PC-3 (cell line): Measurements from ENCODE around the gene COL27A1. TPM values are rescaled to one million over a fixed set of nuclear protein-coding genes. Genes with fewer than 3 reads are reported as not detected.

Experiments
- ATAC-seq: fragments of 200-7000 bp; cut with Tn5 transposase; 2 replicates; pipeline ENCODE4 v1.9.1; 2020; ENCODE audit warnings: mild to moderate bottlenecking, moderate library complexity
- BruUV-seq: library from RNA; stranded (reverse); fragments of 400-500 nt; replicated peaks from 2 replicates; lab custom pipeline; 2021; lab: Mats Ljungman, UMichigan
- CTCF ChIA-PET: fragments of 300-600 bp; sonication (Branson Sonifier 250); formaldehyde crosslinking; loops from one replicate; lab custom pipeline; 2022; ENCODE audit warnings: antibody characterized with exemption; lab: Charles Lee
- POLR2A ChIA-PET: fragments of 300-600 bp; sonication (Branson Sonifier 250); formaldehyde crosslinking; loops from one replicate; lab custom pipeline; 2022; ENCODE audit warnings: antibody characterized with exemption; ENCODE audit not compliant: unreplicated experiment; lab: Charles Lee
- DNase-seq: peaks from one replicate; pipeline ENCODE4 v3.0.0-alpha.2; 2015
- H2AFZ ChIP-seq: fragments of 300-600 bp; sonication (generic); 2 replicates; pipeline ENCODE4 v1.6.0; 2016; ENCODE audit warnings: antibody characterized with exemption, low read length
- H3F3A ChIP-seq: fragments of 300-600 bp; sonication (generic); one replicate; pipeline ENCODE4 v1.6.0; 2017; ENCODE audit warnings: antibody characterized with exemption, low read length, control low read depth, mild to moderate bottlenecking; ENCODE audit not compliant: unreplicated experiment
- H3K27ac ChIP-seq: fragments of 300-600 bp; sonication (generic); 2 replicates; pipeline ENCODE4 v1.5.1; 2016; ENCODE audit warnings: mild to moderate bottlenecking, low read length
- H3K27me3 ChIP-seq: fragments of 300-600 bp; sonication (generic); 2 replicates; pipeline ENCODE4 v1.6.1; 2016; ENCODE audit warnings: low read length, mixed read lengths
- H3K36me3 ChIP-seq: fragments of 300-600 bp; sonication (generic); 2 replicates; pipeline ENCODE4 v1.6.1; 2016; ENCODE audit warnings: low read depth, mixed run types, low read length, mixed read lengths
- H3K4me1 ChIP-seq: fragments of 300-600 bp; sonication (generic); 2 replicates; pipeline ENCODE4 v1.5.1; 2016; ENCODE audit warnings: low read length; ENCODE audit not compliant: insufficient read depth
- H3K4me2 ChIP-seq: fragments of 300-600 bp; sonication (generic); 2 replicates; pipeline ENCODE4 v1.6.0; 2016; ENCODE audit warnings: low read length
- H3K4me3 ChIP-seq: fragments of 300-600 bp; sonication (generic); 2 replicates; pipeline ENCODE4 v1.5.1; 2016; ENCODE audit warnings: mild to moderate bottlenecking, low read length, mixed read lengths
- H3K79me2 ChIP-seq: fragments of 300-600 bp; sonication (generic); 2 replicates; pipeline ENCODE4 v1.6.1; 2017; ENCODE audit warnings: low read length, mixed read lengths
- H3K9ac ChIP-seq: fragments of 300-600 bp; sonication (generic); 2 replicates; pipeline ENCODE4 v1.6.0; 2016; ENCODE audit warnings: mild to moderate bottlenecking, low read length
- H3K9me2 ChIP-seq: fragments of 300-600 bp; sonication (generic); replicated peaks from 2 replicates; pipeline ENCODE4 v1.6.1; 2016; ENCODE audit warnings: mixed run types, low read length, mixed read lengths
- H3K9me3 ChIP-seq: fragments of 300-600 bp; sonication (generic); 2 replicates; pipeline ENCODE4 v1.6.1; 2016; ENCODE audit warnings: low read length, mixed read lengths
- H4K20me1 ChIP-seq: fragments of 300-600 bp; sonication (generic); 2 replicates; pipeline ENCODE4 v1.6.1; 2016; ENCODE audit warnings: low read length, mixed read lengths
- CTCF ChIP-seq: fragments of 300-600 bp; sonication (generic); conservative IDR thresholded peaks from 2 replicates; pipeline ENCODE4 v1.5.1; 2017; ENCODE audit warnings: antibody characterized with exemption, low read depth, mild to moderate bottlenecking, low read length
- EZH2 ChIP-seq: fragments of 300-600 bp; sonication (generic); IDR thresholded peaks from one replicate; pipeline ENCODE4 v1.6.1; 2017; ENCODE audit warnings: antibody characterized with exemption, mild to moderate bottlenecking, low read length; ENCODE audit not compliant: unreplicated experiment
- EZH2phosphoT487 ChIP-seq: fragments of 300-600 bp; sonication (generic); IDR thresholded peaks from 2 replicates; pipeline ENCODE4 v1.6.1; 2018; ENCODE audit warnings: mild to moderate bottlenecking, antibody characterized with exemption, low read length, borderline replicate concordance
- intact Hi-C: fragments of 100-400 bp; cut with micrococcal nuclease; formaldehyde crosslinking; loops from 2 replicates; pipeline ENCODE4 v1.9.0; 2023
- total RNA-seq: library from RNA; depleted of rRNA; stranded (reverse); fragments of >200 nt; gene quantifications from 2 replicates; pipeline ENCODE4 v1.2.3, GENCODE V29; 2014

COL27A1 gene
- total RNA-seq, 1 experiment from 2014 or later, result 4.3 TPM

- DNase-seq (no peak), ATAC-seq (no peak)
- Histone ChIP-seq H3K79me2 (no peaks in the 10 kb centered on the region), H2AFZ (no peak overlapping the region), H4K20me1 (no peaks in the 10 kb centered on the region), H3K9me3 (no peaks in the 10 kb centered on the region), H3K27ac (no peak overlapping the region), H3K4me2 (no peak overlapping the region), H3K4me3 (no peak overlapping the region), H3K27me3 (no peaks in the 10 kb centered on the region), H3F3A (no peaks in the 10 kb centered on the region), H3K9me2 (no peaks in the 10 kb centered on the region), H3K4me1 (peaks cover 12% of the 10 kb centered on the region), H3K9ac (no peak overlapping the region), H3K36me3 (no peaks in the 10 kb centered on the region)
- ChIA-PET POLR2A (no interaction called here), CTCF (no interaction called here)
- TF ChIP-seq CTCF (no peak), EZH2phosphoT487 (no peak)
- BruUV-seq, result no TSS peak
- intact Hi-C loops, result no loop called here
These were observed 24.2 kb downstream of the COL27A1 start for GRCh38 chr9:114179516-114179915.

- Histone ChIP-seq H3K9ac (no peak overlapping the region), H3K4me1 (peaks cover 12% of the 10 kb centered on the region), H3K79me2 (no peaks in the 10 kb centered on the region), H3K4me3 (no peak overlapping the region), H3K27me3 (no peaks in the 10 kb centered on the region), H3K9me2 (no peaks in the 10 kb centered on the region), H3K9me3 (no peaks in the 10 kb centered on the region), H4K20me1 (no peaks in the 10 kb centered on the region), H2AFZ (no peak overlapping the region), H3K36me3 (no peaks in the 10 kb centered on the region), H3F3A (no peaks in the 10 kb centered on the region), H3K4me2 (no peak overlapping the region), H3K27ac (no peak overlapping the region)
- TF ChIP-seq EZH2 (no peak), EZH2phosphoT487 (no peak), CTCF (no peak)
- ChIA-PET POLR2A (no interaction called here), CTCF (no interaction called here)
- no TSS peak for BruUV-seq
- intact Hi-C loops, result no loop called here
- DNase-seq (no peak), ATAC-seq (no peak)
These were observed 25.6 kb downstream of the COL27A1 start for GRCh38 chr9:114180696-114181606.
